Measurements from ENCODE around the gene DPEP1. TPM values are rescaled to one million over a fixed set of nuclear protein-coding genes. Genes with fewer than 3 reads are reported as not detected.

DPEP1 gene
- total and polyA plus RNA-seq, 10 donors: 0.33 to 39.5 (median 2.0) TPM

DNA sequence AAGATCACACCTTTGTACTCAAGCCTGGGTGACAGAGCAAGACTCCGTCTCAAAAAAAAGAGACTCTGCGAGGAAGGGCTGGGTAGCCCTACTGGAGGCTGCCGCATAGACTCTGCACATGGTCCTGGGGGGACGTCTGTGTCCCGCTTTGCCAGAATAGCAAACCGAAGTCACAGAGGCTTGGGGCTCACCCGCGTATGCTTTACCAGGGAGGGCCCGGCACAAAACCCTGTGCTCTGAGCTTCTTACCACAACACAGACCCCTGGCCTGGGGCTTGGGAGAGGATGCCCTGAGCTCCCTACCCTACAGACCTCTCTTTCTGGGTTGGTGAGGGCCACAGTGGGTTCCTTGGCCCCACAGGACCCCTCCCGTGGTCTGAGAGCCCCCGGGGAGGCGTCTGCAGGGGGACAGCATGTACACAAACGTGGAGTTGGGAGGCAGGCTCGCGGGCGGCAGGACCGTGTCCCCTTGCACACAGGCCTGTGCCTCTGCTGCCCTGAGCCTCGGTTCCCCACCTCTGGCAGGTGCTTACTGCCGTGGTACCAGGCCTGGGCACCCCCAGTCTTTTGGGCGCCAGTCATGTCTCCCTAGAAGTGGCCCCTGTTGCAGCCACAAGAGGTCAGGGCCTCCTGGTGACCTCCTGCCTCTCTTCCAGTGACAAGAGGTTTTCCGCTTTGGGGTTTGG, 24.1 kb upstream of the DPEP1 start:
- Histone ChIP-seq H3K27me3 (replicated peaks in 1 of 7) (no peaks in the 10 kb centered on the region), H3K36me3 (no peaks in the 10 kb centered on the region), H3K4me1 (peaks cover 0 to 20% (median 2%) of the 10 kb centered on the region in 6 donors), H3K4me3 (no peak overlapping the region), H3K9me3 (no peaks in the 10 kb centered on the region), H3K27ac (no peak overlapping the region)
- DNase-seq: no peak
- intact Hi-C loops (cut with DNase I; ENCODE audit: low total_unique reads): no loop called here
- TF ChIP-seq POLR2AphosphoS5 (IDR thresholded peaks at IDR 0.05) (no peak), POLR2A (IDR thresholded peaks at IDR 0.05) (no peak)
- TF ChIP-seq, protein P1, sequence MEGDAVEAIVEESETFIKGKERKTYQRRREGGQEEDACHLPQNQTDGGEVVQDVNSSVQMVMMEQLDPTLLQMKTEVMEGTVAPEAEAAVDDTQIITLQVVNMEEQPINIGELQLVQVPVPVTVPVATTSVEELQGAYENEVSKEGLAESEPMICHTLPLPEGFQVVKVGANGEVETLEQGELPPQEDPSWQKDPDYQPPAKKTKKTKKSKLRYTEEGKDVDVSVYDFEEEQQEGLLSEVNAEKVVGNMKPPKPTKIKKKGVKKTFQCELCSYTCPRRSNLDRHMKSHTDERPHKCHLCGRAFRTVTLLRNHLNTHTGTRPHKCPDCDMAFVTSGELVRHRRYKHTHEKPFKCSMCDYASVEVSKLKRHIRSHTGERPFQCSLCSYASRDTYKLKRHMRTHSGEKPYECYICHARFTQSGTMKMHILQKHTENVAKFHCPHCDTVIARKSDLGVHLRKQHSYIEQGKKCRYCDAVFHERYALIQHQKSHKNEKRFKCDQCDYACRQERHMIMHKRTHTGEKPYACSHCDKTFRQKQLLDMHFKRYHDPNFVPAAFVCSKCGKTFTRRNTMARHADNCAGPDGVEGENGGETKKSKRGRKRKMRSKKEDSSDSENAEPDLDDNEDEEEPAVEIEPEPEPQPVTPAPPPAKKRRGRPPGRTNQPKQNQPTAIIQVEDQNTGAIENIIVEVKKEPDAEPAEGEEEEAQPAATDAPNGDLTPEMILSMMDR (IDR thresholded peaks at IDR 0.05 in 8 of 11, conservative IDR thresholded peaks at IDR 0.05 in 3 of 11): no peak
- WGBS, 5 donors: 90 to 96% (median 92%) methylated on average over 10 to 21 of the region's 21 CpGs

DNA sequence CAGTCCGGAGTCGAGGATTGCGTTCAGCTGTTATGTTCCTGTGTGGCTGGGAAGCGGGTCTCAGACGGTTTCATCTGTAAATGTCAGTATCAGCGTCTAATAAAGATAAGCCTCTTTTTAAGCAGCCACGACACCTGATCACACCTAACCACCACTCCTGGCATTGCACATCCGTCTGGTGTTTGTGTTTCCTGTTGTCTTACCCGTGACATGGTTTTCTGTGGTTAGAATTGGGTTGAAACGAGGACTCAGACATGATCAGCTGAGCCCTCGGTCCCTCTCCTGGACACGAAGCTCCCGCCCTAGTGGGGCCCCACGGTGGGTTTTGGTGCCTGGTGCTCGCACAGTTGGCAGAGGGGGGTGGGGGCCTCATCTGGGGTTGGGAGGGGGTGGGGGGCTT, 19.6 kb upstream of the DPEP1 start:
- DNase-seq: no peak
- whole genome bisulfite sequencing, 5 donors: 59 to 71% (median 68%) methylated on average over 15 of the region's 15 CpGs

DNA sequence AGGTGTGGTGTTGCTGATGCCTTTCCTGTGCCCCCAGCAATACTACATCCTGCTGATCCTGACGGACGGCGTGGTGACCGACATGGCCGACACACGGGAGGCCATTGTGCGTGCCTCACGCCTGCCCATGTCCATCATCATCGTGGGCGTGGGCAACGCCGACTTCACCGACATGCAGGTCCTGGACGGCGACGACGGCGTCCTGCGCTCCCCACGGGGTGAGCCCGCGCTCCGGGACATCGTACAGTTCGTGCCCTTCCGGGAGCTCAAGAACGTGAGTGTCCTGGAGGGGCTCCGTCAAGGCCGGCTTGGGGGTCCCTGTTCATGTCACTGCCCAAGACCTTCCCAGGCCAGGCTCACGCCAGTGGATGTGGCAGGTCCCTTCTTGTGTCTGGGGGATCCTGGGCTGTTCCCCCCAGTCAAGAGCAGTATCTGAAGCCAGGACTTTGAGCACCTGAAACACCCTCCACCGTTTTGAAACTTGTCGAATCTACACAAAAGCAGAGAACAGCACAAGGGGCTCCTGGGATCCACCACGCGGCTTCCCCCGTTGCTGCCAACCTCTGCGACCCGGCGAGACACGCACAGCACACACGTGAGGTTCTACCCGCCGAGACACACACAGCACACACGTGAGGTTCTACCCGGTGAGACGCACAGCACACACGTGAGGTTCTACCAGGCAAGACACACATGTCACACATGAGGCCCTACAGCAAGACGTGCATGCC, 17.9 kb upstream of the DPEP1 start:
- H3K36me3 ChIP-seq: no peaks in the 10 kb centered on the region
- H3K27me3 ChIP-seq (replicated peaks in 1 of 7): no peaks in the 10 kb centered on the region
- H3K4me3 ChIP-seq: no peak overlapping the region
- 94 to 96% (median 95%) methylated on average over 39 to 47 of the region's 47 CpGs for WGBS, 5 donors
- TF ChIP-seq POLR2A (IDR thresholded peaks at IDR 0.05) (no peak), POLR2AphosphoS5 (IDR thresholded peaks at IDR 0.05) (no peak)
- TF ChIP-seq, protein P1 (IDR thresholded peaks at IDR 0.05 in 8 of 11, conservative IDR thresholded peaks at IDR 0.05 in 3 of 11): no peak
- H3K4me1 ChIP-seq: peaks cover 0 to 16% (median 0%) of the 10 kb centered on the region in 6 donors
- H3K27ac ChIP-seq: no peak overlapping the region
- intact Hi-C loops (cut with DNase I; ENCODE audit: low total_unique reads): no loop called here
- no peaks in the 10 kb centered on the region for H3K9me3 ChIP-seq
- no peak for DNase-seq

More for the DNA sequence above, 19.6 kb upstream of the DPEP1 start:
- TF ChIP-seq, protein P1 (IDR thresholded peaks at IDR 0.05 in 8 of 11, conservative IDR thresholded peaks at IDR 0.05 in 3 of 11): no peak
- TF ChIP-seq POLR2AphosphoS5 (IDR thresholded peaks at IDR 0.05) (no peak), POLR2A (IDR thresholded peaks at IDR 0.05) (no peak)
- peak overlapping the region in 3 of 8 donors; percentile 23 to 40 (median 33) for H3K27ac ChIP-seq
- H3K9me3 ChIP-seq: no peaks in the 10 kb centered on the region
- intact Hi-C loops (cut with DNase I; ENCODE audit: low total_unique reads): no loop called here
- H3K36me3 ChIP-seq: no peaks in the 10 kb centered on the region
- H3K4me3 ChIP-seq: no peak overlapping the region
- H3K27me3 ChIP-seq (replicated peaks in 1 of 7): no peaks in the 10 kb centered on the region
- peaks cover 0 to 16% (median 0%) of the 10 kb centered on the region in 6 donors for H3K4me1 ChIP-seq

DNA sequence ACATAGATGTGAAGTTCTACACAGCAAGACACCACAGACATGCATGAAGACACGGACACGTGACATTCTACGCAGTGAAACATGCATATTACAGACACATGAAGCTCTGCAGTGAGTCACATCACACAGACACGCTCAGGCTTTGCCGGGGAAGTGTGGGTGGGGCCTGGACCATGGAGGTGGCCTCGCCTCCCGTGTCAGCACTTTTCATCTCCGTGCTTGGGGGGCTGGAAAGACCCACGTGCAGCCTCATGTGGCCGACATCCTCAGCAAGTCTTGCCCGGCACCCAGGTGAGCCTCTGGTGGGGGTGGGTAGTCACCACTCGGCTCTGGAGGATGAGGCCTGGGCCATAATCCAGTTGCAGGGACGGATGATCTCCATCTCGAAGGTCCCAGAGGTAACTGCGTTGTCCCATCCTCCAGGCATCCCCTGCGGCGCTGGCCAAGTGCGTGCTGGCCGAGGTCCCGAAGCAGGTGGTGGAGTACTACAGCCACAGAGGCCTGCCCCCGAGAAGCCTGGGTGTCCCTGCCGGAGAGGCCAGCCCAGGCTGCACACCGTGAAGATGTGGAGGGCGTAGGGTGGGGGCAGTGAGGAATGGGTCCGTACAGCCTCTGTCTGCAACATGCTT, 17.3 kb upstream of the DPEP1 start:
- Histone ChIP-seq H3K4me3 (no peak overlapping the region), H3K27ac (no peak overlapping the region), H3K27me3 (replicated peaks in 1 of 7) (no peaks in the 10 kb centered on the region), H3K9me3 (no peaks in the 10 kb centered on the region), H3K36me3 (no peaks in the 10 kb centered on the region), H3K4me1 (peaks cover 0 to 16% (median 0%) of the 10 kb centered on the region in 6 donors)
- no peak for TF ChIP-seq POLR2A (IDR thresholded peaks at IDR 0.05)
- TF ChIP-seq POLR2AphosphoS5 (IDR thresholded peaks at IDR 0.05): no peak
- TF ChIP-seq, protein P1 (IDR thresholded peaks at IDR 0.05 in 8 of 11, conservative IDR thresholded peaks at IDR 0.05 in 3 of 11): no peak
- WGBS, 5 donors: 86 to 95% (median 89%) methylated on average over 10 to 25 of the region's 25 CpGs
- no peak for DNase-seq
- intact Hi-C loops (cut with DNase I; ENCODE audit: low total_unique reads): no loop called here

Data from spleen (tissue), 11 donors.